AG04449 (cell line): ENCODE data around the gene KRT83.
A peak's percentile ranks its signal among the peaks of the same experiment; 100 is the strongest.

Experiments used
- CTCF ChIA-PET: fragments of 350-600 bp; formaldehyde crosslinking; extraction: SDS; loops from one replicate; lab custom pipeline; 2021; ENCODE audit warnings: antibody characterized with exemption; lab: Yijun Ruan, JAX
- POLR2A ChIA-PET: fragments of 400-600, 350-600 bp; formaldehyde crosslinking; extraction: SDS; loops from one replicate; lab custom pipeline; 2020; ENCODE audit warnings: antibody characterized with exemption, inconsistent platforms; lab: Yijun Ruan, JAX
- DNase-seq: peaks from one replicate; pipeline ENCODE4 v3.0.0-alpha.2; 2010; ENCODE audit warnings: low read depth, low spot score
- H3K4me3 ChIP-seq: 2 replicates; pipeline ENCODE4 v1.5.1; 2011; ENCODE audit warnings: low read depth, mild to moderate bottlenecking, control low read depth, low read length
- TF ChIP-seq, protein P1 (sequence below): IDR thresholded peaks from one replicate; pipeline ENCODE4 v1.5.1; 2011; ENCODE audit warnings: mild to moderate bottlenecking, moderate library complexity, low read length, control low read depth, inconsistent platforms; ENCODE audit not compliant: insufficient read depth; ENCODE audit errors: missing control alignments

KRT83 gene

GRCh38 chr12:52355176-52355575 is 34.0 kb upstream of the KRT83 start:
- POLR2A ChIA-PET: no interaction called here
- CTCF ChIA-PET: interaction anchor here (1.3 to 2.3 kb wide), 2 partner anchors 28 to 524 kb away, joined by 3 to 20 read pairs; no protein-coding TSS in a partner anchor
- DNase-seq: peak; percentile 10
- TF ChIP-seq, protein P1, sequence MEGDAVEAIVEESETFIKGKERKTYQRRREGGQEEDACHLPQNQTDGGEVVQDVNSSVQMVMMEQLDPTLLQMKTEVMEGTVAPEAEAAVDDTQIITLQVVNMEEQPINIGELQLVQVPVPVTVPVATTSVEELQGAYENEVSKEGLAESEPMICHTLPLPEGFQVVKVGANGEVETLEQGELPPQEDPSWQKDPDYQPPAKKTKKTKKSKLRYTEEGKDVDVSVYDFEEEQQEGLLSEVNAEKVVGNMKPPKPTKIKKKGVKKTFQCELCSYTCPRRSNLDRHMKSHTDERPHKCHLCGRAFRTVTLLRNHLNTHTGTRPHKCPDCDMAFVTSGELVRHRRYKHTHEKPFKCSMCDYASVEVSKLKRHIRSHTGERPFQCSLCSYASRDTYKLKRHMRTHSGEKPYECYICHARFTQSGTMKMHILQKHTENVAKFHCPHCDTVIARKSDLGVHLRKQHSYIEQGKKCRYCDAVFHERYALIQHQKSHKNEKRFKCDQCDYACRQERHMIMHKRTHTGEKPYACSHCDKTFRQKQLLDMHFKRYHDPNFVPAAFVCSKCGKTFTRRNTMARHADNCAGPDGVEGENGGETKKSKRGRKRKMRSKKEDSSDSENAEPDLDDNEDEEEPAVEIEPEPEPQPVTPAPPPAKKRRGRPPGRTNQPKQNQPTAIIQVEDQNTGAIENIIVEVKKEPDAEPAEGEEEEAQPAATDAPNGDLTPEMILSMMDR: no peak
- H3K4me3 ChIP-seq: no peak overlapping the region

DNA sequence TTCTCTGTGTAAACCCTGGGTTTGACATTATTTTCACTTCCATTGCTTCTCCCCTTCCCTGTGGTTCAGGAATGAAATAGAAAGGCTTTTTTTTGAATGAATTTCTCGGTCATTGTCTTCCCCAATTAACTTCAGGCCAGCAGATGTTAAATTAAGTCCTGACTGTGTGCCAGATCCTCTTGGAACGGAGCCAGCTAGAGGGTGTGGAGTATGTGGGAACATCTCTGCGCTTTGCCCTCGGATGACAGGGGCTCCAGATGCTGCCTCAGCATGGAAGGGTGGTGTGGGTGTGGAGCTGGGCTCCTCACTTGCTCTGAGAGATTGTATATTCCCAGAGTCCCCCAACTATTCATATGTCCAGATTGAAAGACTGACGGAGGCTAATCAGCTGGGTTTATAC is 33.0 kb upstream of the KRT83 start:
- no peak for DNase-seq
- TF ChIP-seq, protein P1: no peak
- POLR2A ChIA-PET: no interaction called here
- H3K4me3 ChIP-seq: no peak overlapping the region
- CTCF ChIA-PET: interaction anchor here (0.6 to 2.3 kb wide), 4 partner anchors 27 to 531 kb away, joined by 3 to 20 read pairs (median 4); no protein-coding TSS in a partner anchor

DNA sequence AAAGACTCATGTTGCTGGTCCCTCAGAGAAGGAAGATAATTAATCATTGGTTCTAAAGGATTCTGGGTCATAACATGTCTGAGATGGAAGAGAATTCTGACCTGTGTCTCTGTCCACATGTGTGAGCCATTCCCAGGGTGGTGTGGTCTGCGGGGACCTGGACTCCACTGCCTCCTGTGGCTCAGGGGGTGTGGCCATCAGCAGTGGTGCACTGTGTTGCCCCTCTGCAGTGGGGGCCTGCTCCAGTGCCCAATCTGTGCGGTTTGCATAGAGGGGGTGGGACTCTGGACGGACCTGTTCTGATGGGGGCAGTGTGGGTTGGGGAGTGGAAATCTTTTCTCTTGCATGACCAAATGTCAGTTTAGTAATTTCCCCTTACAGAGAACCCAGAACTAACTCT is 32.6 kb upstream of the KRT83 start:
- POLR2A ChIA-PET: no interaction called here

DNA sequence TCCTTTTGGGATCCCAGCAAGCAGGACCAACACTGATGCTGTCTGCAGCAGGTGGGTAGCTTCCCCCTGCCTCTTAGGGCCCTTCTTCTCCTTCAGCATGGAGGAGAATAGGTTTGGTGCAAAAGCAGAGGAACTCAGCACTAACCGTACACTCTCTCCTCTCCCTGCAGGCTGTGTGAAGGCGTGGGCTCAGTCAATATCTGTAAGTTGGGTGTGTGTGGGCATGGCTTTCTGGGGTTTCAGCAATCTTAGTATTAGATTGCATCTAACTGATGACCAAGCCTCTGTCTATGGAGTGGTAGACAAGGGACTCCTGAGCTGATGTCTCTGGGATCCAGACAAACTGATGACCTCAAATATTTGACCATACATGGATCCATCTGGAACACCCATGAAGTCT is 31.8 kb upstream of the KRT83 start:
- no peak overlapping the region for H3K4me3 ChIP-seq
- no peak for DNase-seq
- CTCF ChIA-PET: interaction anchor here (1.1 to 3.5 kb wide), 5 partner anchors 9 to 198 kb away, joined by 3 to 14 read pairs (median 4); no protein-coding TSS in a partner anchor
- TF ChIP-seq, protein P1: no peak
- POLR2A ChIA-PET: no interaction called here

More for the DNA sequence above, 32.6 kb upstream of the KRT83 start:
- no peak overlapping the region for H3K4me3 ChIP-seq
- TF ChIP-seq, protein P1: no peak
- CTCF ChIA-PET: interaction anchor here (1.1 to 3.5 kb wide), 4 partner anchors 14 to 198 kb away, joined by 4 to 20 read pairs (median 9); no protein-coding TSS in a partner anchor
- DNase-seq: no peak

- H3K4me3 ChIP-seq: no peak overlapping the region
- no peak for DNase-seq
- POLR2A ChIA-PET: no interaction called here
- CTCF ChIA-PET: interaction anchor here (1.1 to 3.5 kb wide), 5 partner anchors 11 to 529 kb away, joined by 3 to 14 read pairs (median 6); no protein-coding TSS in a partner anchor
- TF ChIP-seq, protein P1: no peak
Observed at GRCh38 chr12:52351196-52352059, 30.2 kb upstream of the KRT83 start.

DNA sequence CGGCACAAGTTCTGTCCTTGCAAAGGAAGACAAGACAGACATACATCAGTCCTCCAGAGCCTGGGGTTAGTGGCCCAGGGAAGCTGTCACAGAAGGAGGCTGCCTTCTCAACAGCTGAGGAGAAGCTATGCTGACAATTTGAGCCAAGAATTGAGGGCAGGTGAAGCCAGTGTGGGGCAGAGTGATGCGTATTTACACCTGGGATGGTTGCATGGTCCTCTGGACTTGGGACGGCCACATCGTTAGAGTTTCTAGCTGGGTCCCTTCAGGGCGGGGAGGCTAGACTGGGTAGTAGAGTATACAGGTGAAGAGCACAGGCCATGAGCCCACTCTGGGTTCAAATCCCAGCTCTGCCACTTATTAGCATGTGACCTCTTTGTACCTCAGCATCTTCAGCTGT is 29.6 kb upstream of the KRT83 start:
- TF ChIP-seq, protein P1: no peak
- CTCF ChIA-PET: interaction anchor here (1.2 to 3.5 kb wide), 4 partner anchors 22 to 529 kb away, joined by 5 to 14 read pairs (median 7); no protein-coding TSS in a partner anchor
- DNase-seq: no peak
- POLR2A ChIA-PET: no interaction called here
- H3K4me3 ChIP-seq: no peak overlapping the region
